Jurkat, Clone E6-1 (cell line): ENCODE results near the gene ERG.

ENCODE experiments used
- DNase-seq: peaks from one replicate; pipeline ENCODE4 v3.0.0-alpha.2; 2011; ENCODE audit warnings: low read depth, low spot score
- H3K4me3 ChIP-seq: 2 replicates; pipeline ENCODE4 v1.5.1; 2011; ENCODE audit warnings: mild to moderate bottlenecking, low read length, control low read depth, moderate library complexity

Gene ERG

GRCh38 chr21:38351961-38352521 lies 146.2 kb downstream of the ERG start:
- DNase-seq, result no peak
- no peak overlapping the region for H3K4me3 ChIP-seq

GRCh38 chr21:38351176-38351959 lies 146.9 kb downstream of the ERG start:
- H3K4me3 ChIP-seq, result no peak overlapping the region
- no peak for DNase-seq

GRCh38 chr21:38350684-38351083 lies 147.6 kb downstream of the ERG start:
- DNase-seq, result no peak
- no peak overlapping the region for H3K4me3 ChIP-seq

- no peak for DNase-seq
- no peak overlapping the region for H3K4me3 ChIP-seq
Observed at GRCh38 chr21:38349977-38350376, 148.3 kb downstream of the ERG start.

GRCh38 chr21:38349111-38349746 lies 149.0 kb downstream of the ERG start:
- no peak for DNase-seq
- no peak overlapping the region for H3K4me3 ChIP-seq

GRCh38 chr21:38346286-38346685 lies 152.0 kb downstream of the ERG start:
- no peak for DNase-seq
- H3K4me3 ChIP-seq, result no peak overlapping the region

- no peak overlapping the region for H3K4me3 ChIP-seq
Observed at GRCh38 chr21:38343691-38344090, 154.6 kb downstream of the ERG start.

GRCh38 chr21:38342739-38343138 lies 155.5 kb downstream of the ERG start:
- H3K4me3 ChIP-seq, result no peak overlapping the region
- DNase-seq, result no peak

More at GRCh38 chr21:38343691-38344090, 154.6 kb downstream of the ERG start:
- no peak for DNase-seq

- no peak for DNase-seq
Observed at GRCh38 chr21:38341546-38342012, 156.7 kb downstream of the ERG start.

GRCh38 chr21:38340131-38340530 lies 158.1 kb downstream of the ERG start:
- H3K4me3 ChIP-seq, result no peak overlapping the region
- DNase-seq, result no peak

More at GRCh38 chr21:38341546-38342012, 156.7 kb downstream of the ERG start:
- H3K4me3 ChIP-seq, result no peak overlapping the region

- no peak for DNase-seq
- H3K4me3 ChIP-seq, result no peak overlapping the region
Observed at GRCh38 chr21:38337793-38338192, 160.5 kb downstream of the ERG start.

- DNase-seq, result no peak
- no peak overlapping the region for H3K4me3 ChIP-seq
Observed at GRCh38 chr21:38334866-38335265, 163.4 kb downstream of the ERG start.

GRCh38 chr21:38333301-38334272 lies 164.7 kb downstream of the ERG start:
- DNase-seq, result no peak

GRCh38 chr21:38330666-38331065 lies 167.6 kb downstream of the ERG start:
- H3K4me3 ChIP-seq, result no peak overlapping the region
- DNase-seq, result no peak

More at GRCh38 chr21:38333301-38334272, 164.7 kb downstream of the ERG start:
- no peak overlapping the region for H3K4me3 ChIP-seq
